ENCODE data around the gene CALCOCO1.

The CALCOCO1 gene

GRCh38 chr12:53752192-53752601 is 24.9 kb upstream of the CALCOCO1 start:
- no peak for DNase-seq (ENCODE audit: low read depth in 2 of 3, low spot score in 1 of 3)

GRCh38 chr12:53751336-53752191 is 24.3 kb upstream of the CALCOCO1 start, which contains the start of gene CISTR:
CISTR (minus strand) TSS chr12:53751979.
- DNase-seq (ENCODE audit: low read depth in 2 of 3, low spot score in 1 of 3), result no peak

GRCh38 chr12:53750812-53751335 is 23.6 kb upstream of the CALCOCO1 start:
- DNase-seq (ENCODE audit: low read depth in 2 of 3, low spot score in 1 of 3), result no peak

- DNase-seq (ENCODE audit: low read depth in 2 of 3, low spot score in 1 of 3), result no peak
These were observed 22.9 kb upstream of the CALCOCO1 start for GRCh38 chr12:53749986-53750811.

- no peak for DNase-seq (ENCODE audit: low read depth in 2 of 3, low spot score in 1 of 3)
These were observed 21.0 kb upstream of the CALCOCO1 start for GRCh38 chr12:53748072-53748840.

GRCh38 chr12:53747095-53747494 is 19.8 kb upstream of the CALCOCO1 start:
- DNase-seq (ENCODE audit: low read depth in 2 of 3, low spot score in 1 of 3), result no peak

- peak; percentile 77 to 87 (median 81) for DNase-seq (ENCODE audit: low read depth in 2 of 3, low spot score in 1 of 3)
These were observed 19.4 kb upstream of the CALCOCO1 start for GRCh38 chr12:53746592-53747092.

GRCh38 chr12:53744751-53745150 is 17.5 kb upstream of the CALCOCO1 start:
- DNase-seq (ENCODE audit: low read depth in 2 of 3, low spot score in 1 of 3), result no peak

- no peak for DNase-seq (ENCODE audit: low read depth in 2 of 3, low spot score in 1 of 3)
These were observed 16.8 kb upstream of the CALCOCO1 start for GRCh38 chr12:53744130-53744441.

- peak in 2 of 3 donors; percentile 44 to 66 for DNase-seq (ENCODE audit: low read depth in 2 of 3, low spot score in 1 of 3)
These were observed 16.2 kb upstream of the CALCOCO1 start for GRCh38 chr12:53743266-53744129.

- no peak for DNase-seq (ENCODE audit: low read depth in 2 of 3, low spot score in 1 of 3)
These were observed 12.9 kb upstream of the CALCOCO1 start for GRCh38 chr12:53740130-53740491.

- DNase-seq (ENCODE audit: low read depth in 2 of 3, low spot score in 1 of 3), result no peak
These were observed 12.2 kb upstream of the CALCOCO1 start for GRCh38 chr12:53739214-53740129.

- DNase-seq (ENCODE audit: low read depth in 2 of 3, low spot score in 1 of 3), result no peak
These were observed 11.4 kb upstream of the CALCOCO1 start for GRCh38 chr12:53738406-53739213.

- DNase-seq (ENCODE audit: low read depth in 2 of 3, low spot score in 1 of 3), result no peak
These were observed 10.7 kb upstream of the CALCOCO1 start for GRCh38 chr12:53737951-53738405.

GRCh38 chr12:53737093-53737808 is 10.0 kb upstream of the CALCOCO1 start:
- DNase-seq (ENCODE audit: low read depth in 2 of 3, low spot score in 1 of 3), result no peak

GRCh38 chr12:53736592-53736991 is 9.3 kb upstream of the CALCOCO1 start:
- DNase-seq (ENCODE audit: low read depth in 2 of 3, low spot score in 1 of 3), result no peak

GRCh38 chr12:53735556-53735955 is 8.3 kb upstream of the CALCOCO1 start:
- DNase-seq (ENCODE audit: low read depth in 2 of 3, low spot score in 1 of 3), result no peak

Data from stimulated activated CD4-positive, alpha-beta T cell treated with anti-CD3 and anti-CD28 coated beads, Interleukin-12 subunit alpha, Interleukin-12 subunit beta, amount 100 ng/mL, for 48 hours (primary cell).